PC-3 (cell line): ENCODE measurements around the gene SRCAP. TPM values are rescaled to one million over a fixed set of nuclear protein-coding genes. Genes with fewer than 3 reads are reported as not detected.

Source experiments
- ATAC-seq: fragments of 200-7000 bp; cut with Tn5 transposase; 2 replicates; pipeline ENCODE4 v1.9.1; 2020; ENCODE audit warnings: mild to moderate bottlenecking, moderate library complexity
- BruUV-seq: library from RNA; stranded (reverse); fragments of 400-500 nt; replicated peaks from 2 replicates; lab custom pipeline; 2021; lab: Mats Ljungman, UMichigan
- CTCF ChIA-PET: fragments of 300-600 bp; sonication (Branson Sonifier 250); formaldehyde crosslinking; loops from one replicate; lab custom pipeline; 2022; ENCODE audit warnings: antibody characterized with exemption; lab: Charles Lee
- POLR2A ChIA-PET: fragments of 300-600 bp; sonication (Branson Sonifier 250); formaldehyde crosslinking; loops from one replicate; lab custom pipeline; 2022; ENCODE audit warnings: antibody characterized with exemption; ENCODE audit not compliant: unreplicated experiment; lab: Charles Lee
- DNase-seq: peaks from one replicate; pipeline ENCODE4 v3.0.0-alpha.2; 2015
- H2AFZ ChIP-seq: fragments of 300-600 bp; sonication (generic); 2 replicates; pipeline ENCODE4 v1.6.0; 2016; ENCODE audit warnings: antibody characterized with exemption, low read length
- H3F3A ChIP-seq: fragments of 300-600 bp; sonication (generic); one replicate; pipeline ENCODE4 v1.6.0; 2017; ENCODE audit warnings: antibody characterized with exemption, low read length, control low read depth, mild to moderate bottlenecking; ENCODE audit not compliant: unreplicated experiment
- H3K27ac ChIP-seq: fragments of 300-600 bp; sonication (generic); 2 replicates; pipeline ENCODE4 v1.5.1; 2016; ENCODE audit warnings: mild to moderate bottlenecking, low read length
- H3K27me3 ChIP-seq: fragments of 300-600 bp; sonication (generic); 2 replicates; pipeline ENCODE4 v1.6.1; 2016; ENCODE audit warnings: low read length, mixed read lengths
- H3K36me3 ChIP-seq: fragments of 300-600 bp; sonication (generic); 2 replicates; pipeline ENCODE4 v1.6.1; 2016; ENCODE audit warnings: low read depth, mixed run types, low read length, mixed read lengths
- H3K4me1 ChIP-seq: fragments of 300-600 bp; sonication (generic); 2 replicates; pipeline ENCODE4 v1.5.1; 2016; ENCODE audit warnings: low read length; ENCODE audit not compliant: insufficient read depth
- H3K4me2 ChIP-seq: fragments of 300-600 bp; sonication (generic); 2 replicates; pipeline ENCODE4 v1.6.0; 2016; ENCODE audit warnings: low read length
- H3K4me3 ChIP-seq: fragments of 300-600 bp; sonication (generic); 2 replicates; pipeline ENCODE4 v1.5.1; 2016; ENCODE audit warnings: mild to moderate bottlenecking, low read length, mixed read lengths
- H3K79me2 ChIP-seq: fragments of 300-600 bp; sonication (generic); 2 replicates; pipeline ENCODE4 v1.6.1; 2017; ENCODE audit warnings: low read length, mixed read lengths
- H3K9ac ChIP-seq: fragments of 300-600 bp; sonication (generic); 2 replicates; pipeline ENCODE4 v1.6.0; 2016; ENCODE audit warnings: mild to moderate bottlenecking, low read length
- H3K9me2 ChIP-seq: fragments of 300-600 bp; sonication (generic); replicated peaks from 2 replicates; pipeline ENCODE4 v1.6.1; 2016; ENCODE audit warnings: mixed run types, low read length, mixed read lengths
- H3K9me3 ChIP-seq: fragments of 300-600 bp; sonication (generic); 2 replicates; pipeline ENCODE4 v1.6.1; 2016; ENCODE audit warnings: low read length, mixed read lengths
- H4K20me1 ChIP-seq: fragments of 300-600 bp; sonication (generic); 2 replicates; pipeline ENCODE4 v1.6.1; 2016; ENCODE audit warnings: low read length, mixed read lengths
- CTCF ChIP-seq: fragments of 300-600 bp; sonication (generic); conservative IDR thresholded peaks from 2 replicates; pipeline ENCODE4 v1.5.1; 2017; ENCODE audit warnings: antibody characterized with exemption, low read depth, mild to moderate bottlenecking, low read length
- EZH2 ChIP-seq: fragments of 300-600 bp; sonication (generic); IDR thresholded peaks from one replicate; pipeline ENCODE4 v1.6.1; 2017; ENCODE audit warnings: antibody characterized with exemption, mild to moderate bottlenecking, low read length; ENCODE audit not compliant: unreplicated experiment
- EZH2phosphoT487 ChIP-seq: fragments of 300-600 bp; sonication (generic); IDR thresholded peaks from 2 replicates; pipeline ENCODE4 v1.6.1; 2018; ENCODE audit warnings: mild to moderate bottlenecking, antibody characterized with exemption, low read length, borderline replicate concordance
- intact Hi-C: fragments of 100-400 bp; cut with micrococcal nuclease; formaldehyde crosslinking; loops from 2 replicates; pipeline ENCODE4 v1.9.0; 2023
- total RNA-seq: library from RNA; depleted of rRNA; stranded (reverse); fragments of >200 nt; gene quantifications from 2 replicates; pipeline ENCODE4 v1.2.3, GENCODE V29; 2014

SRCAP gene
- total RNA-seq, 1 experiment from 2014 or later: 19.0 TPM

- no peak for TF ChIP-seq CTCF
- TF ChIP-seq EZH2: no peak
- TF ChIP-seq EZH2phosphoT487: no peak
- ATAC-seq (no peak), DNase-seq (no peak)
- Histone ChIP-seq H3K27ac (no peak overlapping the region), H2AFZ (no peak overlapping the region), H3K4me2 (no peak overlapping the region), H3K9me3 (no peaks in the 10 kb centered on the region), H3K9me2 (no peaks in the 10 kb centered on the region), H3K4me1 (peaks cover 15% of the 10 kb centered on the region), H3K9ac (no peak overlapping the region), H3K4me3 (no peak overlapping the region), H3K27me3 (no peaks in the 10 kb centered on the region), H4K20me1 (no peaks in the 10 kb centered on the region), H3K79me2 (peaks cover 11% of the 10 kb centered on the region; the same call in 1 of the 2 replicates), H3K36me3 (no peaks in the 10 kb centered on the region), H3F3A (no peaks in the 10 kb centered on the region)
- ChIA-PET POLR2A (no interaction called here), CTCF (no interaction called here)
- BruUV-seq: no TSS peak
- intact Hi-C loops: no loop called here
Observed at GRCh38 chr16:30652718-30653117, 46.3 kb upstream of the SRCAP start.

- Histone ChIP-seq H3K9me3 (no peaks in the 10 kb centered on the region), H3K9ac (no peak overlapping the region), H3K27me3 (no peaks in the 10 kb centered on the region), H2AFZ (no peak overlapping the region), H3F3A (no peaks in the 10 kb centered on the region), H3K27ac (no peak overlapping the region), H3K4me1 (peaks cover 15% of the 10 kb centered on the region), H3K4me2 (no peak overlapping the region), H3K79me2 (peaks cover 15% of the 10 kb centered on the region), H4K20me1 (no peaks in the 10 kb centered on the region), H3K4me3 (no peak overlapping the region), H3K36me3 (no peaks in the 10 kb centered on the region), H3K9me2 (no peaks in the 10 kb centered on the region)
- TF ChIP-seq CTCF: no peak
- TF ChIP-seq EZH2phosphoT487: no peak
- TF ChIP-seq EZH2: no peak
- no TSS peak for BruUV-seq
- ChIA-PET POLR2A (no interaction called here), CTCF (no interaction called here)
- ATAC-seq: no peak
- no peak for DNase-seq
- intact Hi-C loops: loop anchor here (5.0 kb wide), 1 partner anchor 107 kb away; the partner anchor contains the start of genes CFAP119 and RNF40
Observed at GRCh38 chr16:30654856-30655255, 44.1 kb upstream of the SRCAP start.

- intact Hi-C loops: loop anchor here (5.0 kb wide), 1 partner anchor 106 kb away; the partner anchor contains the start of genes CFAP119 and RNF40
- TF ChIP-seq EZH2 (no peak), EZH2phosphoT487 (no peak), CTCF (no peak)
Observed at GRCh38 chr16:30655815-30656347, 43.1 kb upstream of the SRCAP start.

More at GRCh38 chr16:30655815-30656347, 43.1 kb upstream of the SRCAP start:
- Histone ChIP-seq H2AFZ (no peak overlapping the region), H3K36me3 (no peaks in the 10 kb centered on the region), H3K4me2 (no peak overlapping the region), H3K27me3 (no peaks in the 10 kb centered on the region), H3K9ac (no peak overlapping the region), H3F3A (no peaks in the 10 kb centered on the region), H3K4me1 (peaks cover 21% of the 10 kb centered on the region), H3K4me3 (no peak overlapping the region), H3K27ac (no peak overlapping the region), H3K9me3 (no peaks in the 10 kb centered on the region), H3K9me2 (no peaks in the 10 kb centered on the region), H4K20me1 (no peaks in the 10 kb centered on the region), H3K79me2 (peaks cover 25% of the 10 kb centered on the region)
- BruUV-seq: no TSS peak
- ATAC-seq (no peak), DNase-seq (no peak)
- ChIA-PET POLR2A (no interaction called here), CTCF (no interaction called here)
